ENCODE measurements around the gene IQCE.

GRCh38 chr7:2657920-2658671, 99.3 kb downstream of the IQCE start:
- TF ChIP-seq CTCF (IDR thresholded peaks at IDR 0.05): no peak
- no peak for TF ChIP-seq SIN3A (IDR thresholded peaks at IDR 0.05; ENCODE audit: borderline replicate concordance, insufficient read depth, low read depth, low read length)
- TF ChIP-seq POLR2AphosphoS5 (IDR thresholded peaks at IDR 0.05; ENCODE audit: low read depth, low read length): no peak
- TF ChIP-seq TCF7L2 (IDR thresholded peaks at IDR 0.05; ENCODE audit: low read depth, low read length): no peak
- no peak for TF ChIP-seq REST (IDR thresholded peaks at IDR 0.05; ENCODE audit: insufficient read depth in 1 of 2, low read depth in 2 of 2, low read length in 1 of 2)
